Measurements from ENCODE around the gene KLHDC7A.

Gene KLHDC7A

DNA sequence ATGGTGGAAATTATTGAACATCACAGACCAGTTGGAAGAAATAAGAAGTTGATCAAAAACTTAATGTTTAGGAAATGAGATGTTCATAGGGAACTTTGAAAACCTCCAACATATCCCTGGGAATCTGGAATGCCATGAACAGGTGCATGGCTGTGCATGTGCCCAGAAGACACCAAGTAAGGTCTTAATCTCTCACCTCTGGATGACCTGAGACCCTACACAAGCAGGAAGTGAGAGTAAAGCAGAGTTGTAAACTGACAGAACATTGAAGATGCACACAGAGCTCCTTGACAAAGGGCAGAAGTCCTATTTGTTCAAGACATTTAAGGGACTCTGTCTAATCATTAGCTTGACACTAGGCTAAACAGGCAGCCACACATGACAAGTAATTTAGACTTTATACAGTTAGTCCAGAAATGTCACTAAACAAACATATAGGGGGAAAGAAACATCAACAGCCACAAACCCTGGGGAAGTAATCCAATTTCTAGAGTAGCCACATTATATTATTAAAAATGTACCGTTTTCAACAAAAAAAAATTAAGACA, 34.5 kb downstream of the KLHDC7A start:
- no peak overlapping the region for H3K4me3 ChIP-seq (ENCODE audit: control insufficient read depth, low read depth, low read length)
- TF ChIP-seq, protein P1, sequence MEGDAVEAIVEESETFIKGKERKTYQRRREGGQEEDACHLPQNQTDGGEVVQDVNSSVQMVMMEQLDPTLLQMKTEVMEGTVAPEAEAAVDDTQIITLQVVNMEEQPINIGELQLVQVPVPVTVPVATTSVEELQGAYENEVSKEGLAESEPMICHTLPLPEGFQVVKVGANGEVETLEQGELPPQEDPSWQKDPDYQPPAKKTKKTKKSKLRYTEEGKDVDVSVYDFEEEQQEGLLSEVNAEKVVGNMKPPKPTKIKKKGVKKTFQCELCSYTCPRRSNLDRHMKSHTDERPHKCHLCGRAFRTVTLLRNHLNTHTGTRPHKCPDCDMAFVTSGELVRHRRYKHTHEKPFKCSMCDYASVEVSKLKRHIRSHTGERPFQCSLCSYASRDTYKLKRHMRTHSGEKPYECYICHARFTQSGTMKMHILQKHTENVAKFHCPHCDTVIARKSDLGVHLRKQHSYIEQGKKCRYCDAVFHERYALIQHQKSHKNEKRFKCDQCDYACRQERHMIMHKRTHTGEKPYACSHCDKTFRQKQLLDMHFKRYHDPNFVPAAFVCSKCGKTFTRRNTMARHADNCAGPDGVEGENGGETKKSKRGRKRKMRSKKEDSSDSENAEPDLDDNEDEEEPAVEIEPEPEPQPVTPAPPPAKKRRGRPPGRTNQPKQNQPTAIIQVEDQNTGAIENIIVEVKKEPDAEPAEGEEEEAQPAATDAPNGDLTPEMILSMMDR (conservative IDR thresholded peaks at IDR 0.05; ENCODE audit: control insufficient read depth, insufficient read depth, low read depth, low read length), result no peak
- no peak for DNase-seq (ENCODE audit: low read depth)

DNA sequence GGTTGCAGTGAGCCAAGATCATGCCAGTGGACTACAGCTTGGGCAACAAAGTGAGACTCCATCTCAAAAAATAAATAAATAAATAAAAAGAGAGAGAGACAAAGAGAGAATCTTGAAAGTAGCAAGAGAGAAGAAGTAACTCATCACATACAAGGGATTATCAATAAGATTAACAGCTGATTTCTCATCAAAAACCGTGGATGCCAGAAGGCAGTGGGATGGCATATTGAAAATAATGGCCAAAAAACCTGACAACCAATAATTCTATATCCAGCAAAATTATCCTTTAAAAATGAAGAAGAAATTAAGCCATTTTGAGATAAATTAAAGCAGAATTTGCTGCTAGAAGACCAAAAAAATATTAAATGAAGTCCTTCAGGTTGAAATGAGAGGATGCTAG, 35.7 kb downstream of the KLHDC7A start:
- DNase-seq (ENCODE audit: low read depth), result no peak
- H3K4me3 ChIP-seq (ENCODE audit: control insufficient read depth, low read depth, low read length), result no peak overlapping the region
- TF ChIP-seq, protein P1 (conservative IDR thresholded peaks at IDR 0.05; ENCODE audit: control insufficient read depth, insufficient read depth, low read depth, low read length), result no peak

DNA sequence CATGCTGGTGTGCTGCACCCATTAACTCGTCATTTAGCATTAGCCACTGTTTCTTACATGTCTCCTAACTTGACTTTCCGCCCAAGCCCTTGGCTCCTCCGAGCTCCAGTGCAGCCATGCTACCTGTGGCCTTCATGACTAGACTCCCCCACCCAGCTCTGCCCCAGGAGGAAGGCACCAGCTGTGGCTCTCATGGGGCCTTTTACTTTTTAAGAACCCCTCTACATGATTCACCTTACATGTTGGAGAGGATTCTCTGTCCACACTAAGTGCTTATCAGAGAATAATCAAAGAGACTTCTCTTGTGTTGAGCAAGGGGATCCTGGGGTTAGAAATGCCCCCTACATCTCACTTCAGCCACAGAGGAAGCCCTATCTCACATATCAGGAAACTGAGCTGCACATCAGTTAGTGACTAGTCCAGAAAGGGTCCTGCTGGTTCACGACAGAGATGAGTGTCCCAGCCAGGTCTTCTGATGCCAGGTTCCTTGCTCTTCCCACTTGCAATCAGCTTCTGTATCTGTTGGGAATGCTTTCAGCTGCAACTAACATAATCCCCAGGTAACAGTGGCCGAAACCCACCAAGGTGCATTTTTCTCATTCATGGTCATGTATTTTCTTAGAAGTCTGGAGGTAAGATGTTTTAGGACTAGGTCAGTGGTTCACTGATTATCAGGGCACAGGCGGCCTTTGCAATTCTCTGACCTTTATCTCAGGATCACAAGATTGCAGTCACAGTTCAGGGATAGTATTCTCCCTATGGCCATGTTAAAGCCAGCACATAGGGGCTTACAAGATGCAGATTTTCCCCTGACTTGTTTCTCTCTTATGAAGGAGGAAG, 45.9 kb downstream of the KLHDC7A start:
- no peak overlapping the region for H3K4me3 ChIP-seq (ENCODE audit: control insufficient read depth, low read depth, low read length)
- TF ChIP-seq, protein P1 (conservative IDR thresholded peaks at IDR 0.05; ENCODE audit: control insufficient read depth, insufficient read depth, low read depth, low read length), result no peak
- no peak for DNase-seq (ENCODE audit: low read depth)

DNA sequence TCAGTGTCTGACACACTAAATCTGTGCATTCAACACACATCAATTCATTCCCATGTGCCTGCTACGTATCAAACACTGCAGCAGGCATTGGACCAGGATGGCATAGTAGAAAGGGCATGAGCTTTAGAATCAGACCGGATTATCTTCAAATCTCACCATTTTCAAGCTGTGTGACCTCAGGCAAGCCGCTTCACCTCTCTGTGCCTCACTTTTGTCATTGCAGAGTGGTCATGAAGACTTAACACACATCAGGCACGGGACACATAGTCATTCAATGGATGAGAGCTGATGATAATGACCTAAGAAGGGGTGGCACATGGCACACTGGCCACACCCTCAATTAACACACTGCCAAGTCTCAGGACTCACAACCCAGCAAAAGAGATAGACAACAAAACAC, 46.8 kb downstream of the KLHDC7A start:
- no peak overlapping the region for H3K4me3 ChIP-seq (ENCODE audit: control insufficient read depth, low read depth, low read length)
- TF ChIP-seq, protein P1 (conservative IDR thresholded peaks at IDR 0.05; ENCODE audit: control insufficient read depth, insufficient read depth, low read depth, low read length), result no peak

GRCh38 chr1:18527921-18528320, 47.2 kb downstream of the KLHDC7A start:
- no peak for DNase-seq (ENCODE audit: low read depth)

More for the DNA sequence above, 46.8 kb downstream of the KLHDC7A start:
- no peak for DNase-seq (ENCODE audit: low read depth)

GRCh38 chr1:18528616-18529015, 47.9 kb downstream of the KLHDC7A start:
- TF ChIP-seq, protein P1 (conservative IDR thresholded peaks at IDR 0.05; ENCODE audit: control insufficient read depth, insufficient read depth, low read depth, low read length), result no peak
- H3K4me3 ChIP-seq (ENCODE audit: control insufficient read depth, low read depth, low read length), result no peak overlapping the region
- no peak for DNase-seq (ENCODE audit: low read depth)

More at GRCh38 chr1:18527921-18528320, 47.2 kb downstream of the KLHDC7A start:
- H3K4me3 ChIP-seq (ENCODE audit: control insufficient read depth, low read depth, low read length), result no peak overlapping the region
- TF ChIP-seq, protein P1 (conservative IDR thresholded peaks at IDR 0.05; ENCODE audit: control insufficient read depth, insufficient read depth, low read depth, low read length), result no peak

All from fibroblast of mammary gland (primary cell).